Measurements from ENCODE around the gene DPP10.

The DPP10 gene

GRCh38 chr2:115739574-115739973 is 1297.1 kb downstream of the DPP10 start (continued):
- TF ChIP-seq ZNF558 (tag by site-specific recombination; IDR thresholded peaks at IDR 0.05) = no peak

GRCh38 chr2:115746151-115746550 is 1303.7 kb downstream of the DPP10 start:
- H3K27ac ChIP-seq (ENCODE audit: extremely low read depth, low read depth, low read length) = no peak overlapping the region
- ChIA-PET CTCF (no interaction called here), POLR2A (no interaction called here)
- H3K4me3 ChIP-seq (ENCODE audit: low read depth, low read length) = no peak overlapping the region
- no peaks in the 10 kb centered on the region for H3K36me3 ChIP-seq (ENCODE audit: control insufficient read depth in 2 of 2, insufficient read depth in 1 of 2, low read length in 2 of 2)
- no peak for TF ChIP-seq ZNF501 (tag by site-specific recombination; IDR thresholded peaks at IDR 0.05)
- no peak for TF ChIP-seq ZNF404 (tag by site-specific recombination; IDR thresholded peaks at IDR 0.05)
- TF ChIP-seq ZBTB17 (tag by site-specific recombination; IDR thresholded peaks at IDR 0.05) = no peak
- no peak for TF ChIP-seq ZNF449 (tag by site-specific recombination; IDR thresholded peaks at IDR 0.05)
- no peak for TF ChIP-seq ZSCAN4 (tag by site-specific recombination; IDR thresholded peaks at IDR 0.05)
- no peak for TF ChIP-seq ZNF548 (tag by site-specific recombination; IDR thresholded peaks at IDR 0.05)
- no peaks in the 10 kb centered on the region for H3K9me3 ChIP-seq (ENCODE audit: control insufficient read depth, insufficient read depth, low read depth, low read length)
- no peaks in the 10 kb centered on the region for H3K4me1 ChIP-seq (ENCODE audit: control insufficient read depth, insufficient read depth, low read length)

- H3K4me3 ChIP-seq (ENCODE audit: low read depth, low read length) = no peak overlapping the region
- no peak overlapping the region for H3K27ac ChIP-seq (ENCODE audit: extremely low read depth, low read depth, low read length)
- POLR2A ChIA-PET = no interaction called here
- no peaks in the 10 kb centered on the region for H3K4me1 ChIP-seq (ENCODE audit: control insufficient read depth, insufficient read depth, low read length)
- no peaks in the 10 kb centered on the region for H3K9me3 ChIP-seq (ENCODE audit: control insufficient read depth, insufficient read depth, low read depth, low read length)
- CTCF ChIA-PET = interaction anchor here (0.6 kb wide), 1 partner anchor 440 kb away, joined by 4 read pairs; no protein-coding TSS in a partner anchor
- TF ChIP-seq ZFP69B (tag by site-specific recombination; IDR thresholded peaks at IDR 0.05) (no peak), ZNF354C (tag by site-specific recombination; IDR thresholded peaks at IDR 0.05; ENCODE audit: borderline replicate concordance, low read depth) (no peak), ZNF311 (tag by site-specific recombination; IDR thresholded peaks at IDR 0.05; ENCODE audit: borderline replicate concordance) (no peak), GLI4 (tag by site-specific recombination; IDR thresholded peaks at IDR 0.05) (no peak), ZNF560 (tag by site-specific recombination; IDR thresholded peaks at IDR 0.05; ENCODE audit: borderline replicate concordance) (no peak), ZNF138 (tag by site-specific recombination; IDR thresholded peaks at IDR 0.05; ENCODE audit: borderline replicate concordance) (no peak), ZNF248 (tag by site-specific recombination; IDR thresholded peaks at IDR 0.05) (no peak), ZNF830 (tag by site-specific recombination; IDR thresholded peaks at IDR 0.05; ENCODE audit: low read depth) (no peak), ZNF174 (tag by site-specific recombination; IDR thresholded peaks at IDR 0.05) (no peak), ZNF366 (tag by site-specific recombination; conservative IDR thresholded peaks at IDR 0.05) (no peak), ZNF157 (tag by site-specific recombination; IDR thresholded peaks at IDR 0.05) (no peak), SALL2 (tag by site-specific recombination; IDR thresholded peaks at IDR 0.05; ENCODE audit: borderline replicate concordance) (no peak), ZNF426 (tag by site-specific recombination; IDR thresholded peaks at IDR 0.05) (no peak), ZNF48 (tag by site-specific recombination; IDR thresholded peaks at IDR 0.05) (no peak), EGR2 (tag by site-specific recombination; IDR thresholded peaks at IDR 0.05; ENCODE audit: low read depth) (no peak), ZNF350 (tag by site-specific recombination; IDR thresholded peaks at IDR 0.05) (no peak)
- TF ChIP-seq, protein P1, sequence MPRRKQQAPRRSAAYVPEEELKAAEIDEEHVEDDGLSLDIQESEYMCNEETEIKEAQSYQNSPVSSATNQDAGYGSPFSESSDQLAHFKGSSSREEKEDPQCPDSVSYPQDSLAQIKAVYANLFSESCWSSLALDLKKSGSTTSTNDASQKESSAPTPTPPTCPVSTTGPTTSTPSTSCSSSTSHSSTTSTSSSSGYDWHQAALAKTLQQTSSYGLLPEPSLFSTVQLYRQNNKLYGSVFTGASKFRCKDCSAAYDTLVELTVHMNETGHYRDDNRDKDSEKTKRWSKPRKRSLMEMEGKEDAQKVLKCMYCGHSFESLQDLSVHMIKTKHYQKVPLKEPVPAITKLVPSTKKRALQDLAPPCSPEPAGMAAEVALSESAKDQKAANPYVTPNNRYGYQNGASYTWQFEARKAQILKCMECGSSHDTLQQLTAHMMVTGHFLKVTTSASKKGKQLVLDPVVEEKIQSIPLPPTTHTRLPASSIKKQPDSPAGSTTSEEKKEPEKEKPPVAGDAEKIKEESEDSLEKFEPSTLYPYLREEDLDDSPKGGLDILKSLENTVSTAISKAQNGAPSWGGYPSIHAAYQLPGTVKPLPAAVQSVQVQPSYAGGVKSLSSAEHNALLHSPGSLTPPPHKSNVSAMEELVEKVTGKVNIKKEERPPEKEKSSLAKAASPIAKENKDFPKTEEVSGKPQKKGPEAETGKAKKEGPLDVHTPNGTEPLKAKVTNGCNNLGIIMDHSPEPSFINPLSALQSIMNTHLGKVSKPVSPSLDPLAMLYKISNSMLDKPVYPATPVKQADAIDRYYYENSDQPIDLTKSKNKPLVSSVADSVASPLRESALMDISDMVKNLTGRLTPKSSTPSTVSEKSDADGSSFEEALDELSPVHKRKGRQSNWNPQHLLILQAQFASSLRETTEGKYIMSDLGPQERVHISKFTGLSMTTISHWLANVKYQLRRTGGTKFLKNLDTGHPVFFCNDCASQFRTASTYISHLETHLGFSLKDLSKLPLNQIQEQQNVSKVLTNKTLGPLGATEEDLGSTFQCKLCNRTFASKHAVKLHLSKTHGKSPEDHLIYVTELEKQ (tag by site-specific recombination; IDR thresholded peaks at IDR 0.05; ENCODE audit: borderline replicate concordance) = no peak
- TF ChIP-seq, protein P2, sequence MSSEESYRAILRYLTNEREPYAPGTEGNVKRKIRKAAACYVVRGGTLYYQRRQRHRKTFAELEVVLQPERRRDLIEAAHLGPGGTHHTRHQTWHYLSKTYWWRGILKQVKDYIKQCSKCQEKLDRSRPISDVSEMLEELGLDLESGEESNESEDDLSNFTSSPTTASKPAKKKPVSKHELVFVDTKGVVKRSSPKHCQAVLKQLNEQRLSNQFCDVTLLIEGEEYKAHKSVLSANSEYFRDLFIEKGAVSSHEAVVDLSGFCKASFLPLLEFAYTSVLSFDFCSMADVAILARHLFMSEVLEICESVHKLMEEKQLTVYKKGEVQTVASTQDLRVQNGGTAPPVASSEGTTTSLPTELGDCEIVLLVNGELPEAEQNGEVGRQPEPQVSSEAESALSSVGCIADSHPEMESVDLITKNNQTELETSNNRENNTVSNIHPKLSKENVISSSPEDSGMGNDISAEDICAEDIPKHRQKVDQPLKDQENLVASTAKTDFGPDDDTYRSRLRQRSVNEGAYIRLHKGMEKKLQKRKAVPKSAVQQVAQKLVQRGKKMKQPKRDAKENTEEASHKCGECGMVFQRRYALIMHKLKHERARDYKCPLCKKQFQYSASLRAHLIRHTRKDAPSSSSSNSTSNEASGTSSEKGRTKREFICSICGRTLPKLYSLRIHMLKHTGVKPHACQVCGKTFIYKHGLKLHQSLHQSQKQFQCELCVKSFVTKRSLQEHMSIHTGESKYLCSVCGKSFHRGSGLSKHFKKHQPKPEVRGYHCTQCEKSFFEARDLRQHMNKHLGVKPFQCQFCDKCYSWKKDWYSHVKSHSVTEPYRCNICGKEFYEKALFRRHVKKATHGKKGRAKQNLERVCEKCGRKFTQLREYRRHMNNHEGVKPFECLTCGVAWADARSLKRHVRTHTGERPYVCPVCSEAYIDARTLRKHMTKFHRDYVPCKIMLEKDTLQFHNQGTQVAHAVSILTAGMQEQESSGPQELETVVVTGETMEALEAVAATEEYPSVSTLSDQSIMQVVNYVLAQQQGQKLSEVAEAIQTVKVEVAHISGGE (tag by site-specific recombination; conservative IDR thresholded peaks at IDR 0.05; ENCODE audit: low read depth) = no peak
- H3K36me3 ChIP-seq (ENCODE audit: control insufficient read depth in 2 of 2, insufficient read depth in 1 of 2, low read length in 2 of 2) = no peaks in the 10 kb centered on the region
Measured at GRCh38 chr2:115757286-115757685, 1314.8 kb downstream of the DPP10 start.
